OCI-LY3 (cell line): Measurements from ENCODE around the gene KIFC1.

Experiments
- H2AFZ ChIP-seq: fragments of 200-600, 300-600 bp; shearing (Covaris generic); 2 replicates; pipeline ENCODE4 v1.6.0; 2014; ENCODE audit warnings: antibody characterized with exemption, low read depth, low read length
- H3K27ac ChIP-seq: fragments of 200-600, 300-600 bp; sonication (generic); 2 replicates; pipeline ENCODE4 v1.5.1; 2014; ENCODE audit warnings: mild to moderate bottlenecking, low read length, moderate library complexity, mixed read lengths
- H3K27me3 ChIP-seq: fragments of 200-600, 300-600 bp; sonication (generic); 2 replicates; pipeline ENCODE4 v1.6.1; 2014; ENCODE audit warnings: low read depth, low read length, mixed read lengths
- H3K36me3 ChIP-seq: fragments of 200-600, 300-600 bp; sonication (generic); replicated peaks from 2 replicates; pipeline ENCODE3; 2014; ENCODE audit warnings: low read depth, low read length, mixed read lengths
- H3K4me1 ChIP-seq: fragments of 300-600, 200-600 bp; sonication (generic); 2 replicates; pipeline ENCODE4 v1.6.1; 2014; ENCODE audit warnings: low read length, mixed read lengths
- H3K4me2 ChIP-seq: fragments of 200-600, 300-600 bp; sonication (generic); 2 replicates; pipeline ENCODE4 v1.6.1; 2014; ENCODE audit warnings: low read length, mixed read lengths
- H3K4me3 ChIP-seq: fragments of 300-600, 200-600 bp; sonication (generic); 2 replicates; pipeline ENCODE4 v1.5.1; 2014; ENCODE audit warnings: antibody characterized with exemption, mild to moderate bottlenecking, low read length, moderate library complexity
- H3K79me2 ChIP-seq: fragments of 300-600, 200-600 bp; shearing (Covaris generic); 2 replicates; pipeline ENCODE4 v1.6.1; 2014; ENCODE audit warnings: mild to moderate bottlenecking, low read length, mixed read lengths
- H3K9ac ChIP-seq: fragments of 300-600, 200-600 bp; shearing (Covaris generic); 2 replicates; pipeline ENCODE4 v1.6.0; 2014; ENCODE audit warnings: mild to moderate bottlenecking, low read length, moderate library complexity
- H3K9me3 ChIP-seq: fragments of 200-600, 300-600 bp; shearing (Covaris generic); 2 replicates; pipeline ENCODE4 v1.6.1; 2014; ENCODE audit warnings: low read length, mixed read lengths; ENCODE audit not compliant: insufficient read depth
- H4K20me1 ChIP-seq: fragments of 200-600, 300-600 bp; sonication (generic); 2 replicates; pipeline ENCODE4 v1.6.1; 2016; ENCODE audit warnings: low read length, mixed read lengths; ENCODE audit not compliant: insufficient read depth
- CTCF ChIP-seq: fragments of 200-600, 300-600 bp; sonication (generic); IDR thresholded peaks from 2 replicates; pipeline ENCODE4 v1.5.1; 2014; ENCODE audit warnings: antibody characterized with exemption, low read length, low read depth
- EZH2phosphoT487 ChIP-seq: fragments of 200-600 bp; shearing (Covaris generic); IDR thresholded peaks from 2 replicates; pipeline ENCODE4 v1.6.1; 2018; ENCODE audit warnings: antibody characterized with exemption, mixed run types, low read depth

Gene KIFC1

GRCh38 chr6:33417128-33417902 lies 25.7 kb downstream of the KIFC1 start:
- Histone ChIP-seq H3K4me2 (peak overlapping the region; percentile 97), H3K27me3 (0 out of 2 replicates have a peak, but pooled peaks cover 2% of the 10 kb centered on the region), H3K36me3 (peaks cover 10% of the 10 kb centered on the region), H3K9me3 (no peaks in the 10 kb centered on the region), H3K4me1 (peaks cover 37% of the 10 kb centered on the region), H3K79me2 (peaks cover 19% of the 10 kb centered on the region), H4K20me1 (no peaks in the 10 kb centered on the region), H3K4me3 (peak overlapping the region; percentile 89), H3K9ac (peak overlapping the region; percentile 58), H3K27ac (peak overlapping the region; percentile 60), H2AFZ (0 out of 2 replicates have a peak overlapping the region, but pooled peaks have one; percentile 72)
- TF ChIP-seq EZH2phosphoT487 (no peak), CTCF (no peak)

- Histone ChIP-seq H3K4me3 (peak within 1 kb of the TSS; percentile 89), H3K36me3 (peaks cover 10% of the 10 kb centered on the region), H3K27ac (peak within 1 kb of the TSS; percentile 81), H3K9ac (peak within 1 kb of the TSS; percentile 91), H3K4me2 (peak within 1 kb of the TSS; percentile 98), H3K4me1 (peaks cover 37% of the 10 kb centered on the region), H4K20me1 (no peaks in the 10 kb centered on the region), H2AFZ (peak within 1 kb of the TSS; percentile 72; the same call in 1 of the 2 replicates), H3K9me3 (no peaks in the 10 kb centered on the region), H3K27me3 (0 out of 2 replicates have a peak, but pooled peaks cover 2% of the 10 kb centered on the region), H3K79me2 (peaks cover 19% of the 10 kb centered on the region)
- TF ChIP-seq EZH2phosphoT487 (no peak), CTCF (peak; percentile 51)
Observed at GRCh38 chr6:33417903-33418689, 26.5 kb downstream of the KIFC1 start, which contains the start of gene CUTA. Gene CUTA (minus strand): TSS chr6:33418107. CDS start chr6:33418000, 107 bp downstream.

GRCh38 chr6:33418690-33419291 lies 27.2 kb downstream of the KIFC1 start:
- Histone ChIP-seq H3K4me1 (peaks cover 37% of the 10 kb centered on the region), H2AFZ (no peak overlapping the region), H3K79me2 (peaks cover 19% of the 10 kb centered on the region), H3K27ac (peak overlapping the region; percentile 81), H3K27me3 (0 out of 2 replicates have a peak, but pooled peaks cover 2% of the 10 kb centered on the region), H3K9ac (peak overlapping the region; percentile 91), H3K4me2 (peak overlapping the region; percentile 98), H3K4me3 (peak overlapping the region; percentile 87), H4K20me1 (no peaks in the 10 kb centered on the region), H3K9me3 (no peaks in the 10 kb centered on the region), H3K36me3 (peaks cover 4% of the 10 kb centered on the region)
- TF ChIP-seq EZH2phosphoT487 (no peak), CTCF (no peak)
